ENCODE measurements around the gene ARF1. TPM values are rescaled to one million over a fixed set of nuclear protein-coding genes. Genes with fewer than 3 reads are reported as not detected.

The ARF1 gene
- total and polyA plus RNA-seq, 2 of the 13 experiments (the other 11 are each of a cell fraction or from before 2014, with no cell fraction given) = 186 to 327 TPM

DNA sequence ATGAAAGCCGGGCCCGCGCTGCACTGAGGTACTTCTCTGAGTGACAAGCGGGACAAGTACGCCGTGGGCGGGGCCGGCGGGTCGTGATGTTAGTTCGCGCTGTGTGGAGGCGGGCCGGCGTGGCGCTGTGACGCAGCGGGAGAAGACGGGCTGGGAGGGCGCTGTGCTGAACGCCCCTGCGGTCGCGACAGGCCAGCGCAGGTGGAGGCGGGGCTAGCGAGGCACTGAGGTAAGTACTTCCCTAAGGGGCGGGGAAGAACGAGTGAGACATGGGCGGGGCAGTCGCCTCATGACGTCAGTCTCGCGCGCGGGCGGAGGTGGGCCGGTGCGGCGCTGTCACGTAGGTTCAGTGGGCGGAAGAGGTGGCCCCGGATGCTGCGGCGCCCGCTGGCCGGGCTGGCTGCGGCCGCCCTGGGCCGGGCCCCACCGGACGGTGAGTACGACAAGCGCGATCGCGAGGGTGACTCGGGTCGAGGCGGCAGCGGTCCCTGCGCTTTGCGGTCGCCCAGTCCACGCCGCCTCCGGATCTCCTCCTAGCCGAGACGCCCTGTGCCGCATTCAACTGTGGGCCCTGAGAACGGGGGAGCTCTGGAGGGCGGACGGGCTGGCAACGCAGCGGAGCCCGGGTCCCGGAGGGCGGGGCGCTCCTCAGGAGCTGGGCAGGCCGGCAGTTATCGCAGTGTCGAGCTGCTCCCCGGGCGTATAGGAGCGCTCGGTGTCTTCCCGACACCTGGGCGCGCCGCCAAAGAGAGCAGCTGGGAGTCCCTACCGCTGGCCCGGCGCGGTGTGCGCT, 57.6 kb downstream of the ARF1 start, which contains the start of gene GUK1 (continued):
- TF ChIP-seq, protein P1, sequence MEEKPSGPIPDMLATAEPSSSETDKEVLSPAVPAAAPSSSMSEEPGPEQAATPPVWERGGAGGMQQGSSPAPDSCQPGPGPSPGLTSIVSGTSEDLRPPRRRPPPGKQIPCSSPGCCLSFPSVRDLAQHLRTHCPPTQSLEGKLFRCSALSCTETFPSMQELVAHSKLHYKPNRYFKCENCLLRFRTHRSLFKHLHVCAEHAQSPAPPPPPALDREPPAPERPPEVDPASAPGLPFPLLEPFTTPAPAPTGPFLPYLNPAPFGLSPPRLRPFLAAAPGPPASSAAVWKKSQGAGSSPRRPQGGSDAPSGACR (CRISPR knock-in tag; IDR thresholded peaks at IDR 0.05) = peak; percentile 39
- TF ChIP-seq MIXL1 (CRISPR knock-in tag; IDR thresholded peaks at IDR 0.05) = no peak; the same call in 1 of the 2 replicates
- peak; percentile 93 for TF ChIP-seq ATF7 (IDR thresholded peaks at IDR 0.05)
- TF ChIP-seq ATF7 (CRISPR knock-in tag; IDR thresholded peaks at IDR 0.05) = peak; percentile 84
- TF ChIP-seq, protein P2, sequence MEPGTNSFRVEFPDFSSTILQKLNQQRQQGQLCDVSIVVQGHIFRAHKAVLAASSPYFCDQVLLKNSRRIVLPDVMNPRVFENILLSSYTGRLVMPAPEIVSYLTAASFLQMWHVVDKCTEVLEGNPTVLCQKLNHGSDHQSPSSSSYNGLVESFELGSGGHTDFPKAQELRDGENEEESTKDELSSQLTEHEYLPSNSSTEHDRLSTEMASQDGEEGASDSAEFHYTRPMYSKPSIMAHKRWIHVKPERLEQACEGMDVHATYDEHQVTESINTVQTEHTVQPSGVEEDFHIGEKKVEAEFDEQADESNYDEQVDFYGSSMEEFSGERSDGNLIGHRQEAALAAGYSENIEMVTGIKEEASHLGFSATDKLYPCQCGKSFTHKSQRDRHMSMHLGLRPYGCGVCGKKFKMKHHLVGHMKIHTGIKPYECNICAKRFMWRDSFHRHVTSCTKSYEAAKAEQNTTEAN (CRISPR knock-in tag; conservative IDR thresholded peaks at IDR 0.05) = 0 out of 2 replicates have a peak, but pooled peaks have one; percentile 13
- TF ChIP-seq, protein P3, sequence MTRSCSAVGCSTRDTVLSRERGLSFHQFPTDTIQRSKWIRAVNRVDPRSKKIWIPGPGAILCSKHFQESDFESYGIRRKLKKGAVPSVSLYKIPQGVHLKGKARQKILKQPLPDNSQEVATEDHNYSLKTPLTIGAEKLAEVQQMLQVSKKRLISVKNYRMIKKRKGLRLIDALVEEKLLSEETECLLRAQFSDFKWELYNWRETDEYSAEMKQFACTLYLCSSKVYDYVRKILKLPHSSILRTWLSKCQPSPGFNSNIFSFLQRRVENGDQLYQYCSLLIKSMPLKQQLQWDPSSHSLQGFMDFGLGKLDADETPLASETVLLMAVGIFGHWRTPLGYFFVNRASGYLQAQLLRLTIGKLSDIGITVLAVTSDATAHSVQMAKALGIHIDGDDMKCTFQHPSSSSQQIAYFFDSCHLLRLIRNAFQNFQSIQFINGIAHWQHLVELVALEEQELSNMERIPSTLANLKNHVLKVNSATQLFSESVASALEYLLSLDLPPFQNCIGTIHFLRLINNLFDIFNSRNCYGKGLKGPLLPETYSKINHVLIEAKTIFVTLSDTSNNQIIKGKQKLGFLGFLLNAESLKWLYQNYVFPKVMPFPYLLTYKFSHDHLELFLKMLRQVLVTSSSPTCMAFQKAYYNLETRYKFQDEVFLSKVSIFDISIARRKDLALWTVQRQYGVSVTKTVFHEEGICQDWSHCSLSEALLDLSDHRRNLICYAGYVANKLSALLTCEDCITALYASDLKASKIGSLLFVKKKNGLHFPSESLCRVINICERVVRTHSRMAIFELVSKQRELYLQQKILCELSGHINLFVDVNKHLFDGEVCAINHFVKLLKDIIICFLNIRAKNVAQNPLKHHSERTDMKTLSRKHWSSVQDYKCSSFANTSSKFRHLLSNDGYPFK (CRISPR knock-in tag; IDR thresholded peaks at IDR 0.05; ENCODE audit: borderline replicate concordance) = peak; percentile 88; the same call in 1 of the 2 replicates
- TF ChIP-seq DPF2 (CRISPR knock-in tag; IDR thresholded peaks at IDR 0.05; ENCODE audit: borderline replicate concordance, low read depth) = no peak
- TF ChIP-seq, protein P4, sequence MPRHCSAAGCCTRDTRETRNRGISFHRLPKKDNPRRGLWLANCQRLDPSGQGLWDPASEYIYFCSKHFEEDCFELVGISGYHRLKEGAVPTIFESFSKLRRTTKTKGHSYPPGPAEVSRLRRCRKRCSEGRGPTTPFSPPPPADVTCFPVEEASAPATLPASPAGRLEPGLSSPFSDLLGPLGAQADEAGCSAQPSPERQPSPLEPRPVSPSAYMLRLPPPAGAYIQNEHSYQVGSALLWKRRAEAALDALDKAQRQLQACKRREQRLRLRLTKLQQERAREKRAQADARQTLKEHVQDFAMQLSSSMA (CRISPR knock-in tag; IDR thresholded peaks at IDR 0.05) = 0 out of 2 replicates have a peak, but pooled peaks have one; percentile 19
- peak; percentile 23; the same call in 1 of the 2 replicates for TF ChIP-seq TMF1 (CRISPR knock-in tag; IDR thresholded peaks at IDR 0.05; ENCODE audit: low read depth)
- no peak for TF ChIP-seq THYN1 (CRISPR knock-in tag; IDR thresholded peaks at IDR 0.05; ENCODE audit: borderline replicate concordance, low read depth)
- TF ChIP-seq, protein P5, sequence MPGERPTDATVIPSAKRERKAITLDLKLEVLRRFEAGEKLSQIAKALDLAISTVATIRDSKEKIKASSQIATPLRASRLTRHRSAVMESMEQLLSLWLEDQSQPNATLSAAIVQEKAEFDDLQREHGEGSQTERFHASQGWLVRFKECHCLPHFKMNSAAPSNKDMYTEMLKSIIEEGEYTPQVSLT (CRISPR knock-in tag; IDR thresholded peaks at IDR 0.05; ENCODE audit: borderline replicate concordance, low read depth) = no peak; the same call in 1 of the 2 replicates
- TF ChIP-seq BRCA1 (CRISPR knock-in tag; IDR thresholded peaks at IDR 0.05) = peak; percentile 48; the same call in 1 of the 2 replicates
- peak; percentile 77; the same call in 1 of the 2 replicates for TF ChIP-seq ZNF788 (CRISPR knock-in tag; IDR thresholded peaks at IDR 0.05; ENCODE audit: borderline replicate concordance)
- TF ChIP-seq FOXA3 (CRISPR knock-in tag; IDR thresholded peaks at IDR 0.05) = peak; percentile 33; the same call in 1 of the 2 replicates
- peak; percentile 88 for TF ChIP-seq RBFOX2 (IDR thresholded peaks at IDR 0.05; ENCODE audit: low read depth, low read length)
- TF ChIP-seq, protein P6, sequence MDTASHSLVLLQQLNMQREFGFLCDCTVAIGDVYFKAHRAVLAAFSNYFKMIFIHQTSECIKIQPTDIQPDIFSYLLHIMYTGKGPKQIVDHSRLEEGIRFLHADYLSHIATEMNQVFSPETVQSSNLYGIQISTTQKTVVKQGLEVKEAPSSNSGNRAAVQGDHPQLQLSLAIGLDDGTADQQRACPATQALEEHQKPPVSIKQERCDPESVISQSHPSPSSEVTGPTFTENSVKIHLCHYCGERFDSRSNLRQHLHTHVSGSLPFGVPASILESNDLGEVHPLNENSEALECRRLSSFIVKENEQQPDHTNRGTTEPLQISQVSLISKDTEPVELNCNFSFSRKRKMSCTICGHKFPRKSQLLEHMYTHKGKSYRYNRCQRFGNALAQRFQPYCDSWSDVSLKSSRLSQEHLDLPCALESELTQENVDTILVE (CRISPR knock-in tag; IDR thresholded peaks at IDR 0.05) = 0 out of 2 replicates have a peak, but pooled peaks have one; percentile 46
- TF ChIP-seq, protein P7, sequence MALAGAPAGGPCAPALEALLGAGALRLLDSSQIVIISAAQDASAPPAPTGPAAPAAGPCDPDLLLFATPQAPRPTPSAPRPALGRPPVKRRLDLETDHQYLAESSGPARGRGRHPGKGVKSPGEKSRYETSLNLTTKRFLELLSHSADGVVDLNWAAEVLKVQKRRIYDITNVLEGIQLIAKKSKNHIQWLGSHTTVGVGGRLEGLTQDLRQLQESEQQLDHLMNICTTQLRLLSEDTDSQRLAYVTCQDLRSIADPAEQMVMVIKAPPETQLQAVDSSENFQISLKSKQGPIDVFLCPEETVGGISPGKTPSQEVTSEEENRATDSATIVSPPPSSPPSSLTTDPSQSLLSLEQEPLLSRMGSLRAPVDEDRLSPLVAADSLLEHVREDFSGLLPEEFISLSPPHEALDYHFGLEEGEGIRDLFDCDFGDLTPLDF (CRISPR knock-in tag; IDR thresholded peaks at IDR 0.05) = peak; percentile 83; the same call in 1 of the 2 replicates
- peak; percentile 38; the same call in 1 of the 2 replicates for TF ChIP-seq SRY (CRISPR knock-in tag; IDR thresholded peaks at IDR 0.05)
- TF ChIP-seq ZNF768 (CRISPR knock-in tag; IDR thresholded peaks at IDR 0.05) = peak; percentile 65; the same call in 1 of the 2 replicates
- no peak for TF ChIP-seq ZNF629 (CRISPR knock-in tag; conservative IDR thresholded peaks at IDR 0.05)
